OCI-LY7 (cell line): ENCODE measurements around the gene HDGF.

Source experiments
- EZH2phosphoT487 ChIP-seq: fragments of 200-600 bp; sonication (generic); IDR thresholded peaks from 2 replicates; pipeline ENCODE4 v1.6.1; 2018; ENCODE audit warnings: low read depth, borderline replicate concordance, mild to moderate bottlenecking, mixed run types, antibody characterized with exemption, low read length, moderate library complexity, mixed read lengths
- TF ChIP-seq, protein P1 (sequence below): fragments of 200-600 bp; sonication (generic); conservative IDR thresholded peaks from 2 replicates; pipeline ENCODE4 v1.5.1; 2014; ENCODE audit warnings: mild to moderate bottlenecking, antibody characterized with exemption, low read length, moderate library complexity, mixed read lengths

DNA sequence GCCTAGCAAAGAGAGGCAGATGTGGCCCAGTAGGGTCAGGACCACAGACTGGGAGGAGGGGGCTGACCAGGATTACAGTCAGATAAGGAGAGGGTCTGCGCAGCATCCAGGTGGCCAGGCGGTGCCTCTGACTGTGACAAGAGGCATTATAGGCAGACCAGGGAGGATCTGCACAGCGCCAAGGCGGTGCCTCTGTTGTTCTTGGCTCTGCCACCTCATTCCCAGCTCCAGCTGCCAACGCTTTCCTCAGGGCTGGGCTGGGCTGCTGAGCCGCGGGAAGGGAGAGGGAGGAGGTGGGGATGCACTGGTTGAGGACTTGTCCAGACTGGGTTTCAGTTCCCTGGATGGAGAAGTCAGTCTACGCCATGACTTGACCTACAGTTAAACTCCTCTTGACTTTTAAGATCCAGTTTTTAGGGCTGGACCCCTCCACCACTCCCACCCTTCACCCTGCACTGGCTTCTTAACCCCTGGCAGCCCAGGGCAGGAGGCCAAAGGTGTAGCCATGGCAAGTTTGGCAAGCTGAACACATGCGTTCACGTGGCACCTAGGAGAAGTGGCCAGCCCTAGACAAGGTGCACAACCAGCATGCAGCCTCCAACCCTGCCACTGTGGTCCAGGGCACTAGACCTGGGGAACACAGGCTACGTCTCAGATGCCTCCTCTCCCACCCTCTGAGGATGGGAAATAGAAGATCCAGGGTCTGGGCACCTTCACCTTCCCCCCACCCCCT, 41.6 kb downstream of the HDGF start:
- TF ChIP-seq, protein P1, sequence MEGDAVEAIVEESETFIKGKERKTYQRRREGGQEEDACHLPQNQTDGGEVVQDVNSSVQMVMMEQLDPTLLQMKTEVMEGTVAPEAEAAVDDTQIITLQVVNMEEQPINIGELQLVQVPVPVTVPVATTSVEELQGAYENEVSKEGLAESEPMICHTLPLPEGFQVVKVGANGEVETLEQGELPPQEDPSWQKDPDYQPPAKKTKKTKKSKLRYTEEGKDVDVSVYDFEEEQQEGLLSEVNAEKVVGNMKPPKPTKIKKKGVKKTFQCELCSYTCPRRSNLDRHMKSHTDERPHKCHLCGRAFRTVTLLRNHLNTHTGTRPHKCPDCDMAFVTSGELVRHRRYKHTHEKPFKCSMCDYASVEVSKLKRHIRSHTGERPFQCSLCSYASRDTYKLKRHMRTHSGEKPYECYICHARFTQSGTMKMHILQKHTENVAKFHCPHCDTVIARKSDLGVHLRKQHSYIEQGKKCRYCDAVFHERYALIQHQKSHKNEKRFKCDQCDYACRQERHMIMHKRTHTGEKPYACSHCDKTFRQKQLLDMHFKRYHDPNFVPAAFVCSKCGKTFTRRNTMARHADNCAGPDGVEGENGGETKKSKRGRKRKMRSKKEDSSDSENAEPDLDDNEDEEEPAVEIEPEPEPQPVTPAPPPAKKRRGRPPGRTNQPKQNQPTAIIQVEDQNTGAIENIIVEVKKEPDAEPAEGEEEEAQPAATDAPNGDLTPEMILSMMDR, result no peak
- TF ChIP-seq EZH2phosphoT487, result no peak
